HG03175 (cell line): ENCODE results near the gene KPNA3.

Experiments
- ATAC-seq: cut with Tn5 transposase; IDR thresholded peaks from one replicate; pipeline ENCODE4 v1.9.1; 2021; ENCODE audit warnings: mild to moderate bottlenecking, moderate library complexity; ENCODE audit not compliant: unreplicated experiment

The KPNA3 gene

DNA sequence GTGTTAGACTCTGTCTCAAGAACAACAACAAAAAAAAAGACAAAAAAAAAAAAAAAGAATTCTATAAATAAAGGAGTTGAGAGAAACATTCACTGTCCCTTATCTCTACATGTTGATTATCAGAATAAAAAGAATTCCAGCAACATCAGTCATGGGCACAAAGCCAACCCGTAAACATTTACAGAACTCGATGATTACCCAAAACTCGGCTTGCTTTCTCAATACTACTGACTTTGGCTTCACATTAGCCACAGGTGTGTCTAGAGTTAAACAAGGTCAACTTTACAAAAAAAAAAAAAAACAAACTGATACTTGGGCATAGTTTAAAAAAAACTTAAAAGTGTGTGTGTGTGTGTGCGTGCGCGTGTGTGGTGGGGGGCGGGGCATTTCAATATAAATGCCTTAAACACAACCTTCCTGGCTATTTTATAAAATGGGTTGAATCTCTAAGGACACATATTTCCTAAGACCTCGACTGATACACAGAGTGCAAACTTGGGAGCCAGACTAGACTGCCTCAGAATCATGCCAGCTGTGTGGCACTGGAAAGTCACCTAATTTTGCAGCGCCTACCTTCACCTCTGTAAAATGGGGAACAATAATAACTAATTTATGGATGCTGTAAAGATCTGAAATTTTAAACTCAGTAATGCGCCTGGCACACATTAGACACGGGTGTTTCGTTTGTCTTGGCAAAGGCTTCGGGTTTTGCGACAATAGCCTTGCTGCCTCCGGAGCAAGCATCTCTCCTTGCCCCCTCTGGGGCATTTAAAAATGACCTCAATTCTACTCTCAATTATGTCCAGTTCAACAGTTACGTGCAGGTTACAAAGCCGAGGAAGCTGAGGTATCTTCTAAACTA lies 102.1 kb downstream of the KPNA3 start:
- peak; percentile 34 for ATAC-seq

DNA sequence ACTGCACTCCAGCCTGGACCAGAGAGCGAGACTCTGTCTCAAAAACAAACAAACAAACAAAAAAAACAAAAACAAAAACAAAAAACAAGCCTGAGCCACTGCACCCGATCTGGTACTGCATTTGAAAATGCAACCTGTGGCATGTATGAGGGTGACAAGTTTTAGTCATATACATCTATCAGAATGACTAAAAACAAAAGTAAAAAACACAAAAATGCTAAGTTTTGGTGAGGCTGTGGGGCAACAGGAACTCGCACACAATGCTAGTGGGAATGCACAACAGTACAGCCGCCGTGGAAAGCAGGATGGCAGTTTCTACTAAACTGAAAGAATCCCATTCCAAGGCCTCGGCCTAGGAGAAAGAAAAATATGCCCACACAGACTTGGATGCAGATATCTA lies 109.0 kb downstream of the KPNA3 start:
- ATAC-seq, result no peak

DNA sequence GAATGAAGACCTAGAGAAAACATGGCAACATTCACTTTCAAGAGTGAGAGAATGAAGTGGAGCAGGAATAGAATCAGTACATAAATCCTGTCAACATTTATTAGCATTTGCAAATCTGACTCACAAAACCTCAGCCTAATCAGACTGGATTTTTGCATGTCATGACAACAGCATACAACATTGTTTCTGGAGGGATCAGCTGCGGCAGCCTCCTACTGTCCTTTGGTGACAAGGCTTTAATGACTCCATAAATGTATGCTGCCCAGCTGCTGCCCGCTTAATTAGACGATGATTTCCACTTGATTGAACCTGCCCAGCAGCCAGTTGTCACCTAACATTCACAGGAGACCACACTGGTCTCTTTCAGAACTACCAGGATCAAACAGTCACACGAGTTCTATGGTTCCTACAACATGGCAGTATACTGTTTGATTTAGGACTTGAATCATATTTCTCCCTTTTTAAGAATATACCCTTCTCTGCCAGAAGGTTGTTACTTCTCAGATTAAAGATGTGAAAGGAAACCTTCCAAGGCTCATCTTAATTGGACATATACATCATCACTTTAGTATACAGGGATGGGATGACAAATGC lies 110.5 kb downstream of the KPNA3 start:
- no peak for ATAC-seq

DNA sequence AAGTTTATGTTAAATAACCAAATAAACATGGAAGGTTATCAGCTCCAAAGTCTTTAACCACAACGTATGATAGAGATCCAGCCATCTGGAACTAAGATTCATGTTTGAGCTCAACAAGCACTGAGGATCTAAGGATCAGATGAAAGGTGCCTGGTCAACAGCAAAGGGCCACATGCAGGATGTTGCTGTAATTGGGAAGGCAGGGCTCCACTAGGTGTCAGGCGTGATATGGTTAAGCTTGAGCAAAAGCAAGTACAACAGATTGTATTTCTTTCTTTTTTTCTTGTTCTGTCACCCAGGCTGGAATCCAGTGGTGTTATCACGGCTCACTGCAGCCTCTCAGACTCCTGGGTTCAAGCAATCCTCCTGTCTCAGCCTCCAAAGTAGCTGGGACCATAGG lies 113.2 kb downstream of the KPNA3 start:
- no peak for ATAC-seq

DNA sequence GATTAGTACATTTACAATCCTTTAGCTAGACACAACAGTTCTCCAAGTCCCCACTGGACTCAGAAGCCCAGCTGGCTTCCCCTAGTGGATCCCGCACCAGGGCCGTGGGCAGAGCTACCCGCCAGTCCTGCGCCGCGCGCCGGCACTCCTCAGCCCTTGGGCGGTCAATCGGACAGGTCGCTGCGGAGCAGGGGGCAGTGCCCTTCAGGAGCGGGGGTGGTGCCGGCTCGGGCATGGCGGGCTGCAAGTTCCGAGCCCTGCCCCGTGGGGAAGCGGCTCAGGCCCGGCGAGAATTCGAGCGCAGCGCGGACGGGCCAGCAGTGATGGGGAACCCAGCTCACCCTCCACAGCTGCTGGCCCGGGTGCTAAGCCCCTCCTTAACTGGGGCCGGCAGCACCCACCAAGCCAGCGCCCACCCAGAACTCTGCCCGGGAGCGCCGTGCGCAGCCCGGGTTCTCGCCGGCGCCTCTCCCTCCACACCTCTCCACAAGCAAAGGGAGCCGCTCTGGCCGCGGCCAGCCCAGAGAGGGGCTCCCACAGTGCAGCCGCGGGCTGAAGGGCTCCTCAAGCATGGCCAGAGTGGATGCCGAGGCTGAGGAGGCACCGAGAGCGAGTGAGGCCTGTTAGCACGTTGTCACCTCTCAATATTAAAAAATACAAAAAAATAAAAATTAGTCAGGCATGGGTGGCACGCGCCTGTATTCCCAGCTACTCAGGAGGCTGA lies 114.1 kb downstream of the KPNA3 start:
- no peak for ATAC-seq

DNA sequence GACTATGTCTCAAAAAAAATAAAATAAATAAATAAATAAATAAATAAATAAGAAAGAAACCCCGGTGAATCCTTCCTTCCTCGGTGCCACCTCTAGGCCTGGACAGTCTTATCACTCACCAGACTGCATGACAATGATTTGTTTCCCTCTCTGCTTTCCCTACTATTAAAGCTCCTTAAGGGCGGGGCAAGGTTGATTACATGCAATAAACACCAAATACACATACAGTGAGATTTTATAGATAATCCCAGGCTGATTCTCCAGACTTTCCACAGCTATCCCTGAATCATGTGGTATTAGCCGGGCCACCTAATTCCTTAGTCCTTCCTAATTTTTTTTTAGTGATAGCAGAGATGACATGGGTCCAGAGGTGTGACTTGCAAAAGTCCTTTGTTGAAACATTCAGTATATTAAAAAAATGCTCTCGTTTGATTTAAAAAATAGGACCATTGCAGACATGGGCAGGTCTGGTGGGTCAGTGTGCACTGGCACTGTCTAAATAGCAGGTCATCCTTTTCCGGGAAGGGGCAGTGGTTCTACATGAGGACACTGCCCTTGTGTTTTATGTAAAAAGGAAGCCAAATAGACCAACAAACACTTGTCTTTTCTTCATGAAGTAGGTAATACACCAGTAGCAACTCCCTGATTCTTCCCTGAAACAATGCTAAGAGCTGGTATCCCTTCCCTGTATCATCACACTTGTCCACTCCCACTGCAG lies 115.7 kb downstream of the KPNA3 start:
- ATAC-seq, result no peak

DNA sequence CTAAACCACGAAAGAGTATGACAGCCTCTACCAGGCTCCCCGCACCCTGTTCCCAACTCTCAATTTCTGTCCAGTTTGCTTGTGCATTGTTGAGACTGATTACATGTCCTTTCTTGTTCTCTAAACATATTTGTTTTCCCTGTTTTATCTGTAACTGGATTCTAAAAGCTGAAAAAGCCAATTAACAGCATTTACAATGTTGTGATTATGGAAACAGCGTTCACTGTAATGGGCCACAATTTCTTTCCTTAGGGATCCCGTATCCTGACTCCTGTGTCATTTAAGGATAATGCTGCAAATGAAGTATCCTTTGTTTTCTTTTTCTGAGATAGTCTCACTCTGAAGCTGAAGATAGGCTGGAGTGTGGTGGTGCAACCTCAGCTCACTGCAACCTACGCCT lies 121.7 kb downstream of the KPNA3 start:
- no peak for ATAC-seq

DNA sequence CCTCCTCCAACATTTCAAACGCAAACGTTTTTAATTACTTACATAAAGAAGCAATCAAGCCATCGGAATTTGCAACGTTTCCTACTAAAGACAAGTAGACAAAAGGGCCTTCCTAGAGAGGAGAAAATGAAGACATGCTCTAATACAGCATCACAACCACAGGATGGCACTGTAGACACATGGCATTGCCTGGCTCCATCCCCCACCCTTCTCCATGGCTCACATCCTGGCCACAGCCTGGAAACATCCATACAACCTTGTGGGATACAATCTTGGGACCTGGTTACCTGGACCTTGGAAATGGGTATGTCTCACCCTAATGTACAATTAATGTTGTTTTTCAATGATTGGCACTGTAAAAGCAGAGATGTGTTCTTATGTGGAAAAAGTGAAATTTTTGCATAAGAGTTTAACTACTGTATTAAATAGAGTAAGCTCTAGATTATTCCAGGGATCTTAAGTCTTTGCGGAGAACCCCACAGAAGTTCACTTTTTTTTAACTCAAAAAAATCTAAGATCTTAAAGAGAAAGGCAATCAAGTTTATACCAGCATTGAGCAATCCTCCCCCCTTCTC lies 122.7 kb downstream of the KPNA3 start:
- ATAC-seq, result peak; percentile 73

DNA sequence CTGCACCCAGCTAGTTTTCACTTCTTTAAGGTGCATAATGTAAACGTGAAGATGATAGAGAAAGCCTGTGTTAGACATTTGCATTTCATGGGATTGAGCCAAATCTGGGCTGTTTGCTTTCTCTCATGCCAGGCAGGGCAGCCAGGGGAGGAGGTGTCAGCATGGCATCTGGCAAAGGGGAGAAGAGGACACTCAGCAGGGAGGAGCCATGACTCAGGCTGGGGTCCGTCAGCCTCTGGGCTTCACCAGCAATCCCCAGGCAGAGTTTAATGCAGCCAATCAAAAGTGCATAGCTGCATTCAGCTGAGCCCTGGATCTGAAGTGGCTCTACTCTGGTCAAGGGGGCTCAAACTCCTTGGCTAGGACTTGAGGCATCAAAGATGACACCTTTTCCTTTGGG lies 124.7 kb downstream of the KPNA3 start:
- no peak for ATAC-seq

DNA sequence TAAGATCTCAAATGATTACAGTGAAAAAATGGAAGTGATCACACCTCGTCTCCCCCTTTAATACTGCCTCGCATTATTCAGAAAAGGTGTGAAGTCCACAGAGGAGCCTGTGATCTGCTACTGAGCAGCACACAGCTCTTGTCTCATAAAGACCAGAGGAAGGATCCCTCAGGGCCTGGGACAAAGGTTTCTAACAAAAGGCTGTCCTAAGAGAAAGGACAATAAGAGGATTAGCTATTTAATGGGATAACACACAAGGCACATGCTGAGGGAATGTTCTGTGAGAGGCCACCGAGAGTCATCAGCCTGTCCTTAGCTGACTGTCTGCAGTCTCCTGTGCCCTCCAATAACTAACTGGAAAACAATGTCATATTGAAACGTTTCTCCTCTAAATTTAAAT lies 127.9 kb downstream of the KPNA3 start:
- ATAC-seq, result no peak

DNA sequence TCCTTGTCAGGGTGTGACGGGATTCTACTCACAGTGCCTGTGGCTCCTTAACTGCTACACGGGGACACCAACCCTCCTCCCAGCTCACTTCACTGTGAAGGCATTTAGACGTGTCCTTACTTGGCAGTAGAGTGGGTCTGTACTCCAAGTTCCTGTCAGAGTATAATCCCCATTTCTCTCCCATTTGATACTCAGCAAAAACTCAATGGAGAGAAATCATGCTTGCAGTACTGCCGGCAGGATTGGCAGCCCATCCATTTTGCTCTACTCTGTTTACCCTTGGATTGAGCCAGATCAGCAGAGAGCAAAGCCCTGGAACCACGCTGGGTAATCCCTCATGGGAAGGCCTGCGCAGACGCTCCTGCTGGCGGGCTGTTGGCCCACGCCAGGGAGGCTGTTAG lies 135.2 kb downstream of the KPNA3 start:
- no peak for ATAC-seq

DNA sequence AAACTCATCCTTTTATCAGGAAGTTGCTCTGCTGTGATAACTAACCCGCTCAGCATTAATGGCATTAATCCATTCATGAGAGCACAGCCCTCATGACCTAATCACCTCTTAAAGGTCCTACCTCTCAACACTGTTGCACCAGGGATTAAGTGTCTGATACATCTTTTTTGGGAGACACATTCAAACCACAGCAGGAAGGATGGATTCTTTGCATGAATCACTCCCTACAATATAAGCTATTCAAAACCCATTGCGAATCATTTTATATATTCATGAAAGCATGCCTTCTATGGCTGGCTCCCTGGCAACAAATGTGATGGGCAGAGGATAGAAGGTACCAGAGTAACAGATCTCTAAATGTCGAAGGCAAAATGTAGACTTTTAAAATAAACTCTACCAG lies 136.6 kb downstream of the KPNA3 start:
- no peak for ATAC-seq

DNA sequence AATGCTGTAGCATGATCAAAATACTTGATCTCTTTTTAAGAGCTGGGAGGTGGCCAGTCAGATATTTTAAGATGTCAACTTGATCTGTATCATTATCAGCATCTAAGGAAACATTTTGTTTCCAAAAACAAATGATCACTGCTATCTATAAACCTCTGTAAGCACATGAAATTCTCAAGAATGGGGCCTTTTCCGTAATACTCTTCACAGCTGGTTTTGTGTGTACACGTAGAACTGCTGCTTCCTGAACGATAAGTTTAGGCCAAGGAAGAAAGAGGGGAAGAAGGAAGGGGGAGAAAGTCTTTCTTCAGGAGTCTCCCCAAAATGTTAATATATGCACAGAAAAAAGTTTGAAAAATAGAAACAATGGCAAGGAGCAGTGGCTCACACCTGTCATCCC lies 138.5 kb downstream of the KPNA3 start:
- ATAC-seq, result no peak

DNA sequence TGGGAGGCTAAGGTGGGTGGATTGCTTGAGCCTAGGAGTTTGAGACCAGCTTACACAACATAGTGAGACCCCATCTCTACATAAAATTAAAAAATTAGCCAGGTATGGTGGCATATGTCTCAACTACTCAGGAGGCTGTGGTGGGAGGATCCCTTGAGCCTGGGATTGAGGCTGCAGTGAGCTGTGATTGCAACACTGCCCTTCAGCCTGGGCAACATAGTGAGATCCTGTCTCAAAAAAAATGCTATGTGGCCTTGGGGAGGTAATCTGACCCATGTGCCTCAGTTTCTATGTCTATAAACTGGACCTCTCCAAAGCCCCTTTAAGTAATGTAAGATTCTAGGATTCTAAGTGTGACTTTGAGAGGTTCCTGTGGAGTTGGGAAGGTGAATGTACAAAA lies 139.0 kb downstream of the KPNA3 start:
- ATAC-seq, result no peak

DNA sequence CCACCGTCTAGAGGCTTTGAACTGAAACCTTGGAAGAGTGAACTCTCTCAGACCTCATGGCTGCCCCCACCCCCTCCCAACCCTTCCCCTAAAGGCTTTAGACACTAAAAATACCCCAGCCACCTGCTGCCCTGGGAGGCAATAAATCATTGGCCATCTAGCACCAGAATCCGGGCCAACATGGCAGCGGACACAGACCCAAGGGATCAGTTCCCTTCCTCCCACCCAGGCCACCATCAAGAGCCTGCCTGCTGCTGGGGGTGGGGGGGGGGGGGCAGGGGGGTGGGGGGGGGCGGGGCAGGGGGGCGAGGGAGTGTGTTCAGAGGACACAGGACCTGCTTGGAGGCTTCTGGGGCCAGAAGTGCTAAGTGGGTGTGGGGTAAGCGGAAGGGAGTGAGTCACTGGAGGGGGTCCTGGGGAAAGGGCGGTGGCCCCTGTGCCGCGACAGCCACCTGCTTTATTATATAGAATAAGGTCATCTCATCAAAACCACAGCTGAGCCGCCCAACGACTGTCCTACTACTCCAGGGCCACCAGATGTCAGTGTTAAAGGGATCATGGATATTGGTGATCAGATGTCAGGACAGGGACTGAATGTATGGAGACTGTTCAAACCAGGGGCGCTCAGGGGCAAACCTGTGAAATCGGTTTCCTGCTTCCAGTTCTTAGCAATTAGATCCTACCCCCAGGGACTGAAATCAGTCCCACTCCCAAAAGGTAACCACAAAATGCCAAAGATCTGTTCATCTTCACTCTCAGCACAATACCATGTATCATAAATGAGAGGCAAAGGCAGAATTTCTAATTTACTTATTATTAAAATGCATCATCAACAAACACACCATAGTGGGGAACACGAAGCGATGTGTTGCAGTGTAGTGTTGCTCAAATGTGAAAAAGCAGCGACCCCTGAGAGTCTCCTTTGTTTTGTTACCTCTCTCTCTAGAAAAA lies 139.9 kb downstream of the KPNA3 start:
- ATAC-seq, result peak; percentile 78

DNA sequence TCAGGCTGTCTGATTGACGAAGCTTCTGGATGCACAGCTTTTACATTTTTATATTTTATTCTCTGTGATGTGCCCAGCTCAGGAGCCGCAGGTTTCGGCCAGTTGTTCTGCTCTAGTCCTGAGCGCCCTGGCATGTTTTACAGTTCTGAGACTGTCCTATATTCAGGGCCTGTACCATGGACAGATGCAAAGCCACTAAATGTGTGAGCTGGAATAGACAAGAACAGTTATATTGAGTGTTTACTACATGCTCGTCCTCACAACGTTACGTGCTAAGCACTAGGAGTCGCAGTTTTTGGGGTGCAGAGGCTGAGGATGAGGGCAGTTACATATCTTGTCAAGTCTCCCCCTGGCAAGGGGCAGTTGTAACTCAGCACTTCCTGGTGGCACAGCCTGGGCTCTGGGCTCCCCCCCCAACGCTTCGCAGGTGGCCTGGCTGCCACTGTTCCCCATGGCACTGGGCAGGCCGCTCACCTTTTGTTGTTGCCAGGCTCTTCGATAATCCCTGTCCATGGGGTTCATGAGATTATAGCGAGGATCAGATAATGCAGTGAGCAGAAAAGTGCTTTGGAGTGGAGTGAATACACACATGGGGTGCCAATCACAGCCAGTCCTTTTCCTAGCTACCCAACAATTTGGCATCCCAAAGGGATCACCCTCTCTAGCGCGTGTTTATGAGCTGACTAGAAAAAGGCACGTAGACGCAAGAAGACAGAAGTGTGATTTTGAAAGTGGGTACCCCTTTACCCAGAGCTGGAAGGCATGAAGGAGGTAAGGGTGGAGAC lies 140.7 kb downstream of the KPNA3 start:
- ATAC-seq, result no peak

DNA sequence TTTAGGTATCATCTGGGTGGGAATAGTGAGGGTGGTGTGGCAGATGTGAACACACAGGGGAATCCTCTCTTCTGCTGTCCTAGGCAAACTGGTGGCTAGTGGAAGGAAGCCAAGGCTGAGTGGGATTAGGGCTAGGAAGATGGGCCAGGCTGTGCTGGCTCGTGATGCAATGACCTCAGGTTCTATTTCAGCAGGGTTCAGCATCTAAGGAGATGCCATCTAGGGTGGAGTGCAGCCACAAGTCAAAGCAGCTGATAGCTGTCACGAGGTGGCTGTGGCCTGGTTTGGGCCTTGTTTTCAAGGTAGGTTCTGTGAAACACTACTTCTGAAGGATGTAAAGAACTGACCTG lies 142.5 kb downstream of the KPNA3 start:
- ATAC-seq, result no peak
